DMS53 treated with DMSO at 0.1 percent for 48 hours (cell line): ENCODE data around the gene IQCC.

Experiments
- DNase-seq: peaks from one replicate; lab custom pipeline; 2025; ENCODE audit not compliant: unreplicated experiment; lab: John Stamatoyannopoulos, UW

IQCC gene

DNA sequence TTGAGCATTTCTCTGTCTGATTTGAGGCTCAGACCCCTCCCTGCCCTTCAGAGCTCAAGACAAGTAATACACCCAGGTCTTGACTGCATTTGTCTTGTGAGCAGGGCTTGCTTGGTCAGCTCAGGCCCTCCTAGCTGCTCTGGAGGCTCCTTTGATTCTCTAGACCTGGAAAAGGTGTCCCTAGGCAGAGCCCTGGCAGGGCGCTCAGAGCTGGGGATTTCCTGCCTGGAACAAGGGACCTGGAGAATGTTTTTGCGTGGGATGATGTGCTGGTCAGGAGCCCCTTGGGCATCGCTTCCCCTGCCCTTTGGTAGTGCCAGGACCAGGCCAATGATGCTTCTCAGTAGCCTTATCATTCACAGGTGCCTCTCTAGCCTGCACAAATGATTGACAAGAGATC is 9.9 kb upstream of the IQCC start:
- DNase-seq = no peak

DNA sequence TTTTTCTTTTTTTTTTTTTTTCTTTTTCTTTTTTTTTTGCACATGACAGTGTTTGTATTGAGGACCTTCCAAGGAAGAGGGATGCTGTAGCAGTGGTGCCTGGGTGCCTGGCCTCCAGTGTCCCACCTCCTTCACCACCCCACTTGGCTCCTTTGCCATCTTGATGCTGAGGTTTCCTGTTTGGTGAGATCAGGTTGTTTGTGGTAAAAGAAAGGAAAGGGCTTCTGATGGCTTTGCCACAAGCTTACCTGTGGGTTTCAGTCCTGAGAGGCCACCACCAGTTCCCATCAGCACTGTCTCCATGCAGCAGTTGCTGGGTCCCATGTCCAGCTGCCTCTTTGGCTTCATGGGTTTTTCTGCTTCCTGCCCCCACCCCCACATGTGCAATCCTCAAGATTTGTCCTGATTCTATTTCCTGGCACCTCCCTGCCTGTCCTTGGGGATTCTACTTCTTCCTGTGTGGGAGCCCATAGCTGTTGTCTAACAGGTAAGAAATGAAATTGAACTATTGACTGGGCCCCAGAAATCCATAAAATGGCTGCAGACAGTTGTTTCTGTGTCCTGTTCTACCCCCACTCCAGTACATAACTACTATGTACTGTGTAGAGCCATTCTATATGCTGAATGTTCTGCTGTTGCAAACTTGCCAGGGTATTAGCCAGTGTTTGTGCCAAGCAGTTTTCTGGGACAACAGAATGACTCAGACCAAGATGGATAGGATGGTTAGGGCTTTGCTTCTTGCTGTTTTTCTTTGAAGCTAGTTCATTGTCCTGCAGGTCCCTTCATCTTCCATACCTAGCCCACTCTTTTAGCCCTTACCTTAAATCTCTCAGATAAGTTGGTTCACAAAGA is 9.3 kb upstream of the IQCC start:
- no peak for DNase-seq

DNA sequence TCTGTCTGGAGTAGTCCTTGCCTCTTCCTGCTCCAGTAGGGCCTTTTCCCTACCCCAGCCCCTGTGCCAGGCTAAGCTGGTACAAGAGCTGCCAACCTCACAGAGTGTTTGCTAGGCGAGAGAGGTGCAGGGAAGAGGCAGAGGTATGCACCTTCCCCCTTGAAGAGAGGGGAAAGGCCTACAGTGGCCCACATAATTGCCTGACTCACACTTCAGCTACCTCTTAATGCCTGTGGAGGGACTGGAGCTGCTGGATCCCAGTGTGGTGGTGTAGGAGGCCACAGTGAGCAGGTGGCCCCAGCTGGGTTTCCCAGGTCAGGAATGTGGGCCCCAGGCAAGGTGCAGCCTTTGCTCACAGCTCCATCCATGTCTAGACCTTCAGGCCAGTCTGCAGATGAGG is 8.4 kb upstream of the IQCC start:
- no peak for DNase-seq

DNA sequence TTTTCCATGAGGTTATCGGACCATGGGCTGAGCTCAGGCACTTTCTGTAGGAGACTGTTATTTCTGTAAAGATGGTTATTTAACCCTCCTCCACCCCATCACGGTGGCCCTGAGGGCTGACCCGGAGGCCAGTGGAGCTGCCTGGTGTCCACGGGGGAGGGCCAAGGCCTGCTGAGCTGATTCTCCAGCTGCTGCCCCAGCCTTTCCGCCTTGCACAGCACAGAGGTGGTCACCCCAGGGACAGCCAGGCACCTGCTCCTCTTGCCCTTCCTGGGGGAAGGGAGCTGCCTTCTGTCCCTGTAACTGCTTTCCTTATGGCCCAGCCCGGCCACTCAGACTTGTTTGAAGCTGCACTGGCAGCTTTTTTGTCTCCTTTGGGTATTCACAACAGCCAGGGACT is 7.6 kb upstream of the IQCC start:
- DNase-seq = no peak

DNA sequence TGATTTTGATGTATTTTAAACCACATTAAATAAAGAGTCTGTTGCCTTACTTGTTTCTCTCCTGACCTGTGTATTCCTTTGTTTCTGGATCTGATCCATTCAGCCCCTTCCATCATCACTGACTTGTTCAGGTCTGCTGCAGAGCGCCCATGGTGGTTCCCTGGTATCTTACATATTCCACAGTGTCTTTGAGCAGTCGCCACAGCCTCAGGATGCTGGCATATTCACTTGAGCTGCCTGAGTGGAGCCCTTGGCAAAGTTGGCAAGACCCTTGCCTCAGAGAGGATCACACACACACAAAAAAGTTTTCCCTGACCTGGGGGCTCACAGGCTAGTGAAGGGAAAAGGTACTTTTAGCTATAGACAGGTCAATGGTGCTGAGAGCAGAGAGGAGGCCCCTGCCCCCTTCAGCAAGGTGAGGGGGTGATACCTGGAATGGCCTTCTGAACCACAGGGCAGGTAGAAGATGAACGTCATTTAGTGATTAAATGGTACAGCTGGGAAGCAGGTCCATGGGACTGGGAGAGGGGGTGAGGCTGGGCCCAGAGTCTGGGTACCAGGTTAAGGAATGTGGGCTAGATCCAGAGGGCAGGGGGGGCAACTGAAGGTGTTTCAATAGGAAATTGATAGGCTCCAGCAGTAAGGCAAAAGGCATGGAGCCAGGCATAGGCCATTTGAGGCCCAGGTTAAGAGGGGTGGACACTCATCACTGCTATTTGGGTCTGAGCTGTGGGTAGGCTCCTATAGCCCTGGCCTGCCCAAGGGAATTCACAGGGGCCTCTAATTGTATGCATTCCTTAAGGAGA is 7.0 kb upstream of the IQCC start:
- DNase-seq = no peak

DNA sequence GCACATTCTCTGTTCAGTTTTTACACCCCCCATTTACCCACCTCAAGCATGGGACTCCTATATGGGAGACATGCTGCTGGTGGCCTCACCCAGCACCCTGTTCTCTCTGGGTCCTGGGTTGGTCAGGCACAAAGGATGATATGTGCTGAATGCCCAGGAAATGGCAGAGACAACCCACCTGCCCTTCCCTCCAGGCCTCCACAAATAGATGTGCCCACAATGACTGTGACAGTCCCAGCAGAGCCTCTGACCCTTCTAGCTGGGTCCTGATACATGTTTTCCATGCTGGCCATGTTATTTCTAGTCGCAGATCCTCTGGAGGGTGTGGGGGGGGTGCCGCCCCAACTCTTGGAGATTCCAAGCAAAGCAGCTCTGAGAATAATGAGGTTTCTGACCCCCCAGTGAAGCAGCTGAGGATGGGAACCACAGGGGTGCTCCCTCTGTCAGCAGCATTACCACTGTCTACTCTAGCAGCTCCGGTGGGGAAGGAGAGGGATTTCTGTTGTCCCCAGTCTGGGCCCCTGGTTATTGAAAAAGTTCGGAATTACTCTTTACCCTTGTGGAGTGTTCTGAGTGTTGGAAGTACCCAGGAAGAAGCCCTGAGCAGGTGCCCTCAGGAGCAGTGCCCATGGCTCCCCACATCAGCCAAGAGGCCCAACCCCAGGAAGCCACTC is 6.3 kb upstream of the IQCC start:
- DNase-seq = no peak

DNA sequence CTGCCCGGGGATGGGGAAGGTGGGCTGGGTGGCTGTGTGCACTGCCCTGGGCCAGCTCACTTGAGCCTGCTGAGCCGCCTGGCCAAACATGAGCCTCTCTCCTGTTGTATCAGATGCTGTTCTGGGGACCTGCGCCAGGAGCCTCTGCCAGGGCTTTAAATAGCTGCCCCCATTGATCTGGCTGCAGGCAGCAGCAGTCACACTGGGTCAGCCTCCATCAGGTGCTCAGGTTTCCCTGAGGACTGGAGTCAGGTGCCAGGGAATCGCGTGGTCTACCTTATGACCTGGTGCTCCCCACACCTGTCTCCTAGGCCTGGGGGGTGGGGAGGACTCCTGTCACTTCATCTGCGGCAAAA is 5.8 kb upstream of the IQCC start:
- DNase-seq = no peak

DNA sequence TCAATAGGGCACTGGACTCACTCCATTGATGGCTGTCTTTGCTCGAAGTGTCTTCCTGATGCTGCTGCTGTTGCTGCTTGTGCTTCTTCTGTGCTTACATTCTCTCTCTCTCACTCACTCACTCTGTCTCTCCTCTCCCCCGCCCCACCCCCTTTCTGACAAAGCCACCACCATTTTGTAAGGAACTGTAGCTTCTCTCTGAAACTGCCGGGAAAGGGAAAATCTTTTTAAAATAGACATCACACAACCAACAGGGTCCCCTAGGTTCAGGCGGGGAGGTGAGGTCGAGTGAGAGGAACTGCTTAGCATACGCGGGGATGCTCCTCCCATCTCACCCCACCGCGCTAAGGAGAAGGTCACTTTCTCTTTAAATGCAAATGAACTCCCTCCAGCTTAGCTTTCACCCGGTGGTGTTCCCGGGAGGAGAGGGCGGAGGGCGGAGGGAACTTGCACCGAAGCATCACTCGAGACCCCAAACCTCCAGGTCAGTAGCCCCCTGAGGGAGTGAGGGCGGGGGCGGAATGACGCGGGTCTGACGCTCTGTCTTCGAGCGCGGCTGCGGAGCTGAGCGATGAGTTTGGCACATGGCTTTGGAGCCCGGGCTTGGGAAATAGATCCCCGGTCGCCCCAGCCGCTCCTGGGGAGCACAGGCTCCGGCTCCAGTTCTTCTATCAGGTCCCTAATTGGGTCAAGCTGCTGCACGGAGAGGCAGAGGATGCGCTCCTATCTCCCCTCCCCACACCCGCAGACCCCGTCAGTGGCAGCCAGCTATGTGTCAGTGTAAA is 5.1 kb upstream of the IQCC start, which contains the start of gene CCDC28B:
CCDC28B (plus strand) TSS at position 370 of the 785 bp plus-strand sequence. CDS start 1,341 bp downstream, outside the sequence.
- peak; percentile 41 for DNase-seq

DNA sequence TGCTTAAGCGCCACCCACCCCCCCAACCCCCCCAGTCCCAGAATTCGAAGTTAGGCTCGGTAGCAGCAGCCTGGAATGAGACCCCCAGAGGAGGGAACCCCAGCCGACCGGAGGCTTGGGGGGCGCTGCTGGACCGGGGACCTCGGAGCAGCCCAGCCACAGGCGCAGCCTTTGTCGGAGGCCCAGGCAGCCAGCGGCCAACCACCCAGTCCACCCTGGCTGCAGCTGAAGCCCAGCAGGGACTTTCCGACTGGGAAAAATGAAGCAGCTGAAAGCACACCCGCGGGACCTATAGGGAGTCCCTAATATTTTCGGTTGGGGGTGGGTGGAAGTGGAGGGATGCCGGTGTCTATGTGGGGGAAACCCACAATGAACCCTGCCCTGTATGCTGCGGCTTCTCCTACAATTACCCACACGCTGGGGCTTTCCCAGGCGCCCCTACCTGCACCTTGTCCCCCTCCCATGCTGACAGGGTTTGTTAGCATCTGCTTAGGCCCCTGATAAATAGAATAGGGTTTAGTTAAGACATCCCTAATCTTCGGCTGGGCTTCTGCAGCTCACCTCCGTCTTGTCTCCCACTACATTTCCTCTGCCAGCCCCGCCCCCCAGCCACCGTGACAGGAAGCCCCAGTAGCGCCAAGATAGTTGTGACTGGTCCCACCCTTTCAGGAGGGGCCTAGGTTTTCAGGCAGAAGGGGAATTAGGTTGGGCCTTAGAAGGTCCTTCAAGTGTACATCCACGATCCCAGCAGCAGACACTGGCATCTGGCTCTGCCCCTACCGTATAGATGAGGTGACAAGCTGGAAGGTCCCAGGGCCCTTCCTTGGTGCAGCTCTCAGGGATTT is 4.2 kb upstream of the IQCC start:
- DNase-seq = no peak

DNA sequence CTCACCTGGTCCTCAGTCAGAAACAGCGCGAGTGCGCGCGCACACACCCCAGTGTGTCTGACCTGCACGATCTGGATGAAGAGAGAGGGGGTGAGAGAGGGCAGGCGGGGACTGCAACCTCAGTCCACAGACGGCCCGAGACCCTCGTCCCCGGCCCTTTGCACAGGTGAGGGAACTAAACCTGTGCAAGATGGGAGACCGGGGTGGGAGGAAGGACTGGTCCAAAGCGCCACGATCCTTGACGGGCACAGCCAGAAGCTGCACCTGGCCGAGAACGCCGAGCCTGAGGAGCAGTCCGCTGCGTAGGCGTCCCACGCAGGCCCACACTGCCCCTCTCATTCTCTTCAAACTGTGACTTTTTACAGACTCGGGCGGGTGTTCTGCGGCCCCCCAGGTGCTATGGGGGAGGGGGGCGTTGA is 519 bp upstream of the IQCC start:
- DNase-seq = peak; percentile 41

DNA sequence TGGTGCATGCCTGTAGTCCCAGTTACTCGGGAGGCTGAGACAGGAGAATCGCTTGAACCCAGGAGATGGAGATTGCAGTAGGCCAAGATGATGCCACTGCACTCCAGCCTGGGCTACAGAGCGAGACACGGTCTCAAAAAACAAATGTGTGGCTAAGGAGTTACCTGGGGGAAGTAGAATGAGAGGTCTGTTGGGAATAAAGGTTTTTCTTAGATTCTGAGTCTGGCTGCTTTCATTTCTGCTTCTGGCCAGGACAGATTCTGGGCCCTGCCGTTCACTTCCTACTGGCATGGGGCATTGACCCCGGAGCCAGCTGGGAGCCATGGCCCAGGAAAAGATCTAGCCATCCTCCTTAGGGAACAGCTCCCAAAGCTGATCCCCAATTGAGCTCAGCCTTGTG is 3.0 kb downstream of the IQCC start:
- no peak for DNase-seq

DNA sequence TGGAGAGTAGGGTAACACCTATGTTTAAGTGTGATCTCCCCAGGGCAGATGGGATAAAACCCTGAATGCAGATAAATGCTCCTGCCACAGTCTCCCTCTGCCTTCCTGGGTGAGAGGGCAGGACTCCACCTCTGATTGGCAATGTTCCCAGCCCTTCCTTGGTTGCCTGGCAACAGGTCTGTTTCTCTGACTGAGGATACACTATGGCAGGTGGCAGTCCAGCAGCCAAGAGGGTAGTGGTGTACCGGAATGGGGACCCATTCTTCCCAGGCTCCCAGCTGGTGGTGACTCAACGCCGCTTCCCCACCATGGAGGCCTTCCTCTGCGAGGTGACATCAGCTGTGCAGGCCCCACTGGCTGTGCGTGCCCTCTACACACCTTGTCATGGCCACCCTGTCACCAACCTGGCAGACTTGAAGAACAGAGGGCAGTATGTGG is 3.4 kb downstream of the IQCC start, which contains the start of gene DCDC2B:
DCDC2B (plus strand) TSS at position 199 of the 438 bp plus-strand sequence; CDS start at position 204, 5 bp downstream.
- peak; percentile 96 for DNase-seq

DNA sequence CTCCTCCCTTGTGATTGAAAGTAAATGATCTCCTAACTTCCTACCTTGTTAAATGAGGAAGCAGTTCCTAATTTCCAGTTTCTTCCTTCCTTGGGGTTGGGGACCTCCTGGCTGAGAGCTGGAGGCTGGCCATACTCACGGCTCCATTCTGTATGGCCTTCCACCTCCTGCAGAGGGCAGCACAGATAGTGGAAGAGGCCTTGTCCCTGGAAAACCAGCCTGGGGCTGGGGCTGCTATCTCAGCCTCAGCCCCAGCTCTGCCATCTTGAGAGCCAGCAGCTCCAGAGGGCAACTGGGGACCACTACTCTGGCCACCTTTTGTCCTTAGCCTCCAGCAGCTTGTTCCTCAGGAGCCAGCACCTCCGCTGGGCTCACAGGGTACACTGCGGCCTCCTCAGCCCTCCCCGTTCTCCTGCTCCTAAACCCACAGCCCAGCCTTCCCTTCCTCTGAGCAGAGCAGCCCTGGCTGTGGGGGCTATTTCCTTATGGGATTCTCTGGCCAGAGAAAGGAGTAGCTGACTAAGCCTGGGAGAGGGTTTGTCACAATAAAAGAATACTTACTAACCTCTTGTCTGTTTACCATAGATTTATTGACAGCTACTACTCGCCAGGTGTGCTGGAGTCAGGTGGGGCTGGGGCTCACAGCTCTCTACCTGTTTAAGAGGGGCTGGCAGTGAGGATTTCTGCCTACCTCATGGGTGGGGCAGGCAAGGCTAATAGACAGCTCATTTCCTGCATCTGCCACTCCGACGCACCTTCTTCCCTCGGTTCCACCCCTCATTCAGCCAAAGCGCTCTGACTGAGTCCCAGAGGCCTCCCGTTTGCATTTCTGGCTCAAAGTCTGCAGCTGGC is 10.4 kb downstream of the IQCC start:
- peak; percentile 66 for DNase-seq

DNA sequence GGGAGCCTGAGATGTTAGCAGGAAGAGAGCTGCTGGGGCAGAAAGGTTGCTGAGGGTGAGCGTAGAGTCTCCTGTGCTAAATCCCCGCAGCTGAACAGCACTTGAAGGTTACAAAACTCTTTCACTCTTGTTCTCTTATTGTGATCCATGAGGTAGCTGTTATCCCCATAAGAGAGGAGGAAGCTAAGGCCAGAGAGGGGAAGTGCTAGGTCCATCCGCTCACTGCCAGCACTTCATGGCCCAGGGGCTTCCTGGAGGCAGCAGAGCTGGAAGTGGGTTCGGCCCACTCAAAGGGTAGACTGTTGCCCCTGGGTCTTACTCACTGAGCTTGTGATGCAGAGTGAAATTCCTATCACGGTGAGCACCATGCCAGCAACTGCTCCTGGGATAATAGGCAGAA is 11.1 kb downstream of the IQCC start:
- no peak for DNase-seq

DNA sequence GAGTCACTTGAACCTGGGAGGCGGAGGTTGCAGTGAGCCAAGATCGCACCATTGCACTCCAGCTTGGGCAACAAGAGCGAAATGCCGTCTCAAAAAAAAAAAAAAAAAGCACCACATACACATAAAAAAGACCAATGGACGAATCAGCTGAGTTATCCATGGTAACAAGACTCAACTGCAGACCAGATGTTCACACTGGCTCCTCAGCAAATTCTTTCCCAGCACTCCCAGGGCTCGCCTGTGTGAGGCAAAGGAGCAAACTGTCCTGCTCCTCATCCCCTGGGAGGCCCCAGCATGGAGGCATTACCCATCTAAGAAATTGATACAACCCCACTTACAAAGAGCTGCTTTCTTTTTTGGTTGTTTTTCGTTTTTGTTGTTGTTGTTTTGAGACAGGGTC is 13.6 kb downstream of the IQCC start:
- DNase-seq = no peak

DNA sequence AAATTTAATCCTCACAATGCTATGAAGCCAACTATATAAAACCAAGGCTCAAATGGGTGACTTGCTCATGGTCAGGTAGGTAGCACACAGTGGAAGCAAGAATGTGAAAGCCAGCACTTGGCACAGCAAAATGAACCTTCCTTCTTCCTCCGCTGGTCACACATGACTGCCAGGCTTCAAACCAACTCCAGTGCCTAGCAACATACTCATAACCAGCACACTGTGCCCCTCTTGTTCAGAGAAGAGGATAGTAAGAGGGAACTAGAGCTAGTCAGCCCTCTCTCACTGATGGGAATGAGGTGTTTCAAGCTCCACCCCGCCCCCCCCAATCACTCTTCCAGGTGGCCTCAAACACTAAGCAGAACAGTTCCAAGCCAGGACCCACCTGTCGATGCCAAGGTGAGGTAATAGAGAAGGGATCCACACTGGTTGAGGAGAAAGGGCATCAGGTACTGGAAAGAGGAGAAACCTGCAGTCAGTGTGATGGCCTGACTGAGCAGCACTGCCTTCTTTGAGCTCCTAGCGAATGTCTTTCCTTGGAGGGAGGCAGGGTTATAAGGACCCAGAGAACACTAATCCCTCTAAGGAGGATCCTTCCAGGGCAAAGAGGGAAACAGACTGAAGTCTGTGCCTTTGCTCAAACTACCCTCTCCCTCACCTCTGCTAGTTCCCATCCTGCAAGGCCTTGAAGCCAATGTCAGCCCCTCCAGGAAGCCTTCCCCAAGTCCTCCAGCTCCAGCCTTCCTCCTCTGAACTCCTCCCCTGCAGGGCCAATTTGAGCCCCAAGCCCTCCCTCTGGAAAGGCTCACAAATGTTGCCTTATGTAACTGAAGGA is 15.5 kb downstream of the IQCC start:
- no peak for DNase-seq

DNA sequence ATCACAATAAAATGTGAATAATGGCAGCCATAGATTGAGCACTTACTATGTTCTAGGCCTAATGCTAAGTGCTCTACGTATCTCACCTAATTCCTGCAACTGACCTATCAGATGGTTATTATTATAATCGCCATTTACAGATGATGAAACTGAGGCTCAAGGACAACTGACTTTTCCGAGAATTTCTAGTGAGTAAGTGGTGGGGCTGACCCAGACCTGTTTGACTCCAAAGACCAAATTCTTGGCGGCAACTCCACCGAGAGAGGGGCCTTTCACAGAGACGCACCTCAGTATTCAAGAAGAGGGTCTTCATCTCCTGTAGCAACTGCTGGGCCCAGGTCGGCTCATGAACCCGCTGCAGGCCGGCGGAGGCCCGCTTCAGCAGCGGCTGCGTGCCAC is 16.1 kb downstream of the IQCC start:
- DNase-seq = no peak
